Measurements from ENCODE around the gene CYFIP2.

DNA sequence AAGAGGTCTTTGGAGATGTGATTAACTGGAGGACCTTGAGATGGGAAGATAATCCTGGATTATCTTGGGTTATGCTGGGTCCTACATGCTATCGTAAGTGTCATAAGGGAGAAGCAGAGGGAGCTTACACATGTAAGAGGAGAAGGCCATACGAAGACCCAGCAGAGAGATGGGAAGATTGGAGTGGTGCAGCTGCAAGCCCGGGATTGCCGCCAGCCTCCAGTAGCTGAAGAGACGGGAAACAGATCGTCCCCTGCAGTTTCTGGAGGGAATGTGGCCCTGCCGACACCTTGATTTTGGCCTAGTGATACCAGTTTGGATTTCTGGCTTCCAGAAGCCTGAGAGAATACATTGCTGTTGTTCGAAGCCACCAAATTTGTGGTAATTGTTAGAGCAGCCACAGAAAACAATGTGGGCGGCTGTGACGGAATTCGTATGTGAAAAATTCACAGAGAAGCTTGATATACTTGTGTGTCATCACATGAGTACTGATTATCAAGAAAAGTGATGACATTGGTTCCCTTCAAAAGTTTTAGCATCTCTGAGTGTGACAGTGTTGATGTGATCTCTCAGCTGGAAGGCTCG is 86.9 kb downstream of the CYFIP2 start:
- TF ChIP-seq, protein P1, sequence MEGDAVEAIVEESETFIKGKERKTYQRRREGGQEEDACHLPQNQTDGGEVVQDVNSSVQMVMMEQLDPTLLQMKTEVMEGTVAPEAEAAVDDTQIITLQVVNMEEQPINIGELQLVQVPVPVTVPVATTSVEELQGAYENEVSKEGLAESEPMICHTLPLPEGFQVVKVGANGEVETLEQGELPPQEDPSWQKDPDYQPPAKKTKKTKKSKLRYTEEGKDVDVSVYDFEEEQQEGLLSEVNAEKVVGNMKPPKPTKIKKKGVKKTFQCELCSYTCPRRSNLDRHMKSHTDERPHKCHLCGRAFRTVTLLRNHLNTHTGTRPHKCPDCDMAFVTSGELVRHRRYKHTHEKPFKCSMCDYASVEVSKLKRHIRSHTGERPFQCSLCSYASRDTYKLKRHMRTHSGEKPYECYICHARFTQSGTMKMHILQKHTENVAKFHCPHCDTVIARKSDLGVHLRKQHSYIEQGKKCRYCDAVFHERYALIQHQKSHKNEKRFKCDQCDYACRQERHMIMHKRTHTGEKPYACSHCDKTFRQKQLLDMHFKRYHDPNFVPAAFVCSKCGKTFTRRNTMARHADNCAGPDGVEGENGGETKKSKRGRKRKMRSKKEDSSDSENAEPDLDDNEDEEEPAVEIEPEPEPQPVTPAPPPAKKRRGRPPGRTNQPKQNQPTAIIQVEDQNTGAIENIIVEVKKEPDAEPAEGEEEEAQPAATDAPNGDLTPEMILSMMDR (IDR thresholded peaks at IDR 0.05), result no peak
- no peak for TF ChIP-seq POLR2A (IDR thresholded peaks at IDR 0.05)

Data from adrenal gland (tissue), 5 donors.